ENCODE measurements around the gene MDP1. TPM values are rescaled to one million over a fixed set of nuclear protein-coding genes. Genes with fewer than 3 reads are reported as not detected.
A peak's percentile ranks its signal among the peaks of the same experiment; 100 is the strongest.

The MDP1 gene
- total RNA-seq, 4 donors from 2014 or later = 13.1 to 55.9 (median 25.4) TPM

DNA sequence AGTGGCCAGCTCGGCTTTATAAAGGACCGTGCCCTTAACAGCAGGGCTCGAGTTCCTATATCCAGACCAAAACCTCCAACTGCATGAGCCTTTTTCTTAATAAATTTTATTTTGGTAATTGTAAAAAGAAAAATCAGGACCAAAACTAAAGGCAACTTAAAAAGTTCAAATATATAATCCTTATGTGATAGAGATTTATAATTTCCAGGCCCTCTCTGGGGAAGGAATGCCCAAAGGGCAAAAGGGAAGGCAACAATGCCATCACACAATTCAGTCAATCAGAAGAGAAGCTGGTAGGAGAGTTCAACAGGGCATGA is 26.8 kb downstream of the MDP1 start:
- intact Hi-C loops (cut with DNase I) = no loop called here
- Histone ChIP-seq H3K9me3 (no peaks in the 10 kb centered on the region), H3K27me3 (no peaks in the 10 kb centered on the region), H3K27ac (peak overlapping the region in 1 of 3 donors; percentile 1), H3K36me3 (peaks cover 34 to 36% of the 10 kb centered on the region in 2 donors), H3K4me1 (peaks cover 9 to 16% of the 10 kb centered on the region in 2 donors), H3K4me3 (replicated peaks in 1 of 3) (no peak overlapping the region)
- 1 to 2% methylated on average over 3 of the region's 3 CpGs for WGBS, 2 donors
- no peak for DNase-seq
- no peak for TF ChIP-seq POLR2A (IDR thresholded peaks at IDR 0.05)
- TF ChIP-seq, protein P1, sequence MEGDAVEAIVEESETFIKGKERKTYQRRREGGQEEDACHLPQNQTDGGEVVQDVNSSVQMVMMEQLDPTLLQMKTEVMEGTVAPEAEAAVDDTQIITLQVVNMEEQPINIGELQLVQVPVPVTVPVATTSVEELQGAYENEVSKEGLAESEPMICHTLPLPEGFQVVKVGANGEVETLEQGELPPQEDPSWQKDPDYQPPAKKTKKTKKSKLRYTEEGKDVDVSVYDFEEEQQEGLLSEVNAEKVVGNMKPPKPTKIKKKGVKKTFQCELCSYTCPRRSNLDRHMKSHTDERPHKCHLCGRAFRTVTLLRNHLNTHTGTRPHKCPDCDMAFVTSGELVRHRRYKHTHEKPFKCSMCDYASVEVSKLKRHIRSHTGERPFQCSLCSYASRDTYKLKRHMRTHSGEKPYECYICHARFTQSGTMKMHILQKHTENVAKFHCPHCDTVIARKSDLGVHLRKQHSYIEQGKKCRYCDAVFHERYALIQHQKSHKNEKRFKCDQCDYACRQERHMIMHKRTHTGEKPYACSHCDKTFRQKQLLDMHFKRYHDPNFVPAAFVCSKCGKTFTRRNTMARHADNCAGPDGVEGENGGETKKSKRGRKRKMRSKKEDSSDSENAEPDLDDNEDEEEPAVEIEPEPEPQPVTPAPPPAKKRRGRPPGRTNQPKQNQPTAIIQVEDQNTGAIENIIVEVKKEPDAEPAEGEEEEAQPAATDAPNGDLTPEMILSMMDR (IDR thresholded peaks at IDR 0.05) = no peak

DNA sequence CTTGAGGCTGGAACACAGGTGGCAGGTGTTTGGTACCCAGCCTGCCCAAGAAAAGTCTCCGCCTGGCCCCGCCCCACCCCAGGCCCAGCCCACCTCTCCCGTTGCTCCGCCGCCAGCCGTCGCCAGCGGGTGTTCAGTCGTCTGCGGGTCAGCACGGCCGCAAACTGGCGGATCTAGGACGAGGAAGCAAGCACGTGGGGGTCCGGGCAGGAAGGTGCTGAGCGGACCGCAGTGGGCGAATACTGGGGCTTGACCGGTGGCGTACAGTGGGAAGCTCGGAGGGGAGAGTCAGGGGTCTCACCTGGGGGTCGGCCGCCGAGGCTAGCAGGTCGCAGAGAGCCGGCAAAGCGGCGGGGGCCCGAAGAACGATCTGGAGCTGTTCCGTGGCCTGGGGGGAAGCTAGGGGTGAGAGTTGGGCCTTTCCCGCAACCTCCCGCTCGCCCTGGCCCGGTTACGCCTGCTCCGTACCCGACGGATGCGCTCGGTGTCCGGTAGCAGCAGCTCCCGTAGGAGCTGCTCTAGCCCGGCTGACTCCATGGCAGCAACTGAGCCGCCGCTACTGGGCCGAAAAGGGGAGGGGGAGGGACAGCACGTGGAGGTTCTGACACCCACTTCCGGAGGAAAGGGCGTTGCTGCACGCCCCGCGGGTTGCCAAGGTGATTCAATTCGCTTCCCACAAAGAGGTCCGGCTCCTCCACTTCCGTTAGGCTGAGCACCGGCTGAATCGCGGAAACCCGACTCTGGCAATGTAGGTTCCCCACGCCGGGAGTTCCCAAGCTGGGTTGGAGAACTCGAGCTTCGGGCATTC is 27.4 kb downstream of the MDP1 start, which contains the start of gene IPO4:
TSS of gene IPO4 (minus strand) at position 566 of the 808 bp plus-strand sequence. CDS start at position 537, 29 bp downstream.
- WGBS, 2 donors = 0% methylated on average over 25 to 41 of the region's 65 CpGs
- H3K36me3 ChIP-seq = peaks cover 40 to 41% of the 10 kb centered on the region in 2 donors

DNA sequence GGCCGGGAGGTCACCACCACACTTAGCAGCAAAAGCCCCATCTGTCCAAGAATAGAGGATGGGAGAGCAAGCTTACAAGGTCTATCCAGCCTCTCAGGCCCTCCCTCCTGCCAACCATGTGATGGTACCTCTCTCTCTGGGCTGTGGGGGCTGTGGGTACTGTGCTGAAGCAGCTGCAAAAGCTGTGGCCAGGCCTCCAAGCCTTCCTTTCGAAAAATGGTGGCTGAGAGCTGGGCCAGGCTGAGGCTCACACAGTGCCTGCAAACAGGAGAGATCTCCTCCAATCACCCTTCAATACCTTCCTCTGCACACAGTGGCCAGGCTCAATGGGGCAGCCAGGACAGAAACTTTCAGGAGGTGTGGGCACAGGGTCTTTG is 28.3 kb downstream of the MDP1 start:
- WGBS, 2 donors = 79 to 89% methylated on average over 2 of the region's 2 CpGs
- Histone ChIP-seq H3K36me3 (peaks cover 45 to 50% of the 10 kb centered on the region in 2 donors), H3K27ac (no peak overlapping the region)

More for the DNA sequence above, 27.4 kb downstream of the MDP1 start, which contains the start of gene IPO4:
- Histone ChIP-seq H3K4me3 (replicated peaks in 1 of 3) (peak within 1 kb of the TSS; percentile 14 to 53 (median 43)), H3K4me1 (peaks cover 8 to 13% of the 10 kb centered on the region in 2 donors), H3K9me3 (no peaks in the 10 kb centered on the region), H3K27me3 (no peaks in the 10 kb centered on the region), H3K27ac (peak within 1 kb of the TSS in 2 of 3 donors; percentile 31 to 60)
- TF ChIP-seq, protein P1 (IDR thresholded peaks at IDR 0.05) = peak in 1 of 6 experiments; percentile 22
- TF ChIP-seq POLR2A (IDR thresholded peaks at IDR 0.05) = peak in 1 of 2 donors; percentile 64
- intact Hi-C loops (cut with DNase I) = no loop called here
- DNase-seq = peak; percentile 97

DNA sequence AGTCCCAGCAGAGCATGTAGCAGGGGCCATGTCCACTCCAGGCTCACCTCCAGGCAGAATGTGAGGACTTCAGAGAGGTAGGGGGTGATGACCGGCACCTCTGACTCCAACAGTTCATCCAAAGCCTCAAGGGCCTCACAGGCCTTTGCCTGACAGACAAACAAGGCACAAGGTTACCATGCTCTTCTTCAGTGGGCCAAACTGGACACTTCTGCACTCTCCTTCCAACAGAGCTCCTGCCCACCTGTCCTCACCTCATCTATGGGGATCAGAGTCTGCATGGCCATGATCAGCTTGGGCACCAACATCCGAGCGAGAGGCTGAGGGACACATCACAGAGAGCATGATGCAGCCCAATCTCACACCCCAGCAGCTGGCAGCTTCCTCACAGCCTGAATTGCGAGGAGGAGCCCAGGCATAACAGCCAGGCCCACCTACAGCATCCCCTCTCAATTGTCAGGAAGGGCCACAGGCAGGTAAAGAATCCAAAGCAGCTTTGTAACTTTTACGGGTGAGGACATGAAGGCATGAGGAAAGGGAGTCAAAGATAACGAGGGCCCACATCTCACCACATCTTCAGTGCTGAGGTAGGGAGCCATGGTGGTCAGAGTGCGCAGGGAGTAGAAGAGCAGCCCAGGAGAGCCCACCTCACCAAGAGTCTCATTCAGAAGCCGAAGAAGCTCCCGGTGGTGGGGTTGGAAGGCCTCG is 28.9 kb downstream of the MDP1 start:
- Histone ChIP-seq H3K27me3 (no peaks in the 10 kb centered on the region), H3K9me3 (no peaks in the 10 kb centered on the region), H3K27ac (no peak overlapping the region), H3K36me3 (peaks cover 39 to 45% of the 10 kb centered on the region in 2 donors), H3K4me3 (replicated peaks in 1 of 3) (no peak overlapping the region), H3K4me1 (peaks cover 8 to 13% of the 10 kb centered on the region in 2 donors)
- WGBS, 2 donors = 91 to 96% methylated on average over 9 to 10 of the region's 10 CpGs
- intact Hi-C loops (cut with DNase I) = no loop called here
- DNase-seq = no peak
- TF ChIP-seq, protein P1 (IDR thresholded peaks at IDR 0.05) = no peak

More for the DNA sequence above, 28.3 kb downstream of the MDP1 start:
- TF ChIP-seq POLR2A (IDR thresholded peaks at IDR 0.05) = no peak
- TF ChIP-seq, protein P1 (IDR thresholded peaks at IDR 0.05) = no peak
- no peaks in the 10 kb centered on the region for H3K27me3 ChIP-seq
- intact Hi-C loops (cut with DNase I) = no loop called here
- no peaks in the 10 kb centered on the region for H3K9me3 ChIP-seq
- peaks cover 8 to 13% of the 10 kb centered on the region in 2 donors for H3K4me1 ChIP-seq
- peak overlapping the region in 1 of 3 donors; percentile 43 for H3K4me3 ChIP-seq (replicated peaks in 1 of 3)
- DNase-seq = no peak

Measured in thyroid gland (tissue), 4 donors.